Naive thymus-derived CD4-positive, alpha-beta T cell (primary cell): ENCODE data around the gene ARFGEF3. TPM values are rescaled to one million over a fixed set of nuclear protein-coding genes. Genes with fewer than 3 reads are reported as not detected.

Source experiments
- ATAC-seq: fragments of 150-1000 bp; cut with Tn5 transposase; 2 replicates; pipeline ENCODE4 v1.10.0; 2021; ENCODE audit warnings: mild to moderate bottlenecking, moderate library complexity
- CTCF ChIA-PET: fragments of 350-600 bp; sonication (Branson Sonifier 250); formaldehyde crosslinking; loops from one replicate; lab custom pipeline; 2021; ENCODE audit warnings: antibody characterized with exemption; lab: Charles Lee
- POLR2A ChIA-PET: fragments of 350-600 bp; sonication (Branson Sonifier 250); formaldehyde crosslinking; loops from one replicate; lab custom pipeline; 2021; ENCODE audit warnings: antibody characterized with exemption, inconsistent platforms; lab: Charles Lee
- DNase-seq, 9 donors: peaks; one replicate each; pipeline versions ENCODE4 v3.0.0 to v3.0.0-alpha.2; 2020 to 2022; ENCODE audit warnings: mixed read lengths in 1 of 9
- H3K27ac ChIP-seq: one replicate; pipeline ENCODE4 v1.7.0; 2013; ENCODE audit warnings: mild to moderate bottlenecking, low read depth, low read length, moderate library complexity
- H3K27me3 ChIP-seq, 2 donors: one replicate each; pipeline ENCODE4 v1.7.0; 2013; ENCODE audit warnings: low read length in 2 of 2, mild to moderate bottlenecking in 2 of 2, moderate library complexity in 2 of 2; ENCODE audit not compliant: control insufficient read depth in 2 of 2, insufficient read depth in 2 of 2
- H3K36me3 ChIP-seq, 3 experiments: 1 replicate in 2 of 3; 2 replicates in 1 of 3; pipeline ENCODE4 v1.7.0; 2013; ENCODE audit warnings: low read length in 3 of 3, mild to moderate bottlenecking in 3 of 3, moderate library complexity in 1 of 3; ENCODE audit not compliant: insufficient read depth in 3 of 3, control insufficient read depth in 2 of 3
- H3K4me1 ChIP-seq, 2 donors: one replicate each; pipeline ENCODE4 v1.7.0; 2013; ENCODE audit warnings: low read length in 2 of 2, mild to moderate bottlenecking in 2 of 2, moderate library complexity in 1 of 2; ENCODE audit not compliant: control insufficient read depth in 2 of 2, insufficient read depth in 2 of 2
- H3K4me3 ChIP-seq: 2 replicates; pipeline ENCODE4 v1.7.0; 2013; ENCODE audit warnings: mild to moderate bottlenecking, low read length
- H3K9me3 ChIP-seq, 3 experiments: 1 replicate in 2 of 3; 2 replicates in 1 of 3; pipeline ENCODE4 v1.7.0; 2013; ENCODE audit warnings: low read length in 3 of 3; ENCODE audit not compliant: control insufficient read depth in 2 of 3
- H3K27ac Mint-ChIP-seq, 9 donors: one replicate each; pipeline ENCODE4 v1.8.0; 2020 to 2022; ENCODE audit warnings: mixed read lengths in 9 of 9, mild to moderate bottlenecking in 8 of 9, moderate library complexity in 5 of 9, inconsistent platforms in 2 of 9
- H3K27me3 Mint-ChIP-seq, 5 donors: one replicate each; pipeline ENCODE4 v1.8.0; 2021 to 2022; ENCODE audit warnings: mixed read lengths in 5 of 5, mild to moderate bottlenecking in 1 of 5
- H3K36me3 Mint-ChIP-seq, 5 donors: one replicate each; pipeline ENCODE4 v1.8.0; 2020 to 2022; ENCODE audit warnings: mixed read lengths in 5 of 5, mild to moderate bottlenecking in 3 of 5, inconsistent platforms in 1 of 5
- H3K4me1 Mint-ChIP-seq, 7 donors: one replicate each; pipeline ENCODE4 v1.8.0; 2020 to 2022; ENCODE audit warnings: mixed read lengths in 7 of 7, mild to moderate bottlenecking in 3 of 7, inconsistent platforms in 1 of 7
- H3K4me3 Mint-ChIP-seq, 10 donors: one replicate each; pipeline ENCODE4 v1.8.0; 2020 to 2022; ENCODE audit warnings: mild to moderate bottlenecking in 10 of 10, mixed read lengths in 10 of 10, moderate library complexity in 6 of 10, inconsistent platforms in 2 of 10
- H3K9me3 Mint-ChIP-seq, 11 donors: one replicate each; pipeline ENCODE4 v1.8.0; 2020 to 2022; ENCODE audit warnings: mixed read lengths in 11 of 11, mild to moderate bottlenecking in 4 of 11, inconsistent platforms in 1 of 11, moderate library complexity in 1 of 11
- intact Hi-C, 2 donors: fragments of 100-400 bp; cut with micrococcal nuclease; formaldehyde crosslinking; loops; one replicate each; pipeline ENCODE4 v1.15.1; 2023
- polyA plus RNA-seq, 2 donors: library from polyadenylated mRNA; unstranded; fragments of 300-500 nt; fragmentation: Illumina TruSeq; gene quantifications; one replicate each; pipeline ENCODE4 v1.2.3, GENCODE V29; 2021
- total RNA-seq, 6 experiments: library from RNA in 5 of 6; stranded (reverse) in 5 of 6; gene quantifications; 1 replicate in 5 of 6; 2 replicates in 1 of 6; pipeline ENCODE4 v1.2.3 and lab custom pipeline; 2021 to 2026

ARFGEF3 gene
- total and polyA plus RNA-seq, 7 experiments from 2014 or later: 0.02 to 0.15 (median 0.03) TPM; not detected in 4

- no peaks in the 10 kb centered on the region for H3K36me3 ChIP-seq
- intact Hi-C loops: no loop called here
- Mint-ChIP-seq H3K27me3 (peaks cover 0 to 25% (median 12%) of the 10 kb centered on the region in 5 donors), H3K36me3 (no peaks in the 10 kb centered on the region), H3K4me1 (no peaks in the 10 kb centered on the region), H3K9me3 (no peaks in the 10 kb centered on the region), H3K27ac (no peak overlapping the region), H3K4me3 (no peak overlapping the region)
- no peaks in the 10 kb centered on the region for H3K9me3 ChIP-seq
- no peaks in the 10 kb centered on the region for H3K4me1 ChIP-seq
- H3K27me3 ChIP-seq: no peaks in the 10 kb centered on the region
- ChIA-PET POLR2A (no interaction called here), CTCF (no interaction called here)
- no peak for ATAC-seq
- H3K4me3 ChIP-seq: no peak overlapping the region
- H3K27ac ChIP-seq: no peak overlapping the region
- no peak for DNase-seq
Measured at GRCh38 chr6:138337076-138337475, 175.3 kb downstream of the ARFGEF3 start.

- CTCF ChIA-PET: no interaction called here
- Histone ChIP-seq H3K4me1 (no peaks in the 10 kb centered on the region), H3K27me3 (no peaks in the 10 kb centered on the region), H3K36me3 (no peaks in the 10 kb centered on the region), H3K4me3 (no peak overlapping the region), H3K9me3 (no peaks in the 10 kb centered on the region), H3K27ac (no peak overlapping the region)
- Mint-ChIP-seq H3K36me3 (no peaks in the 10 kb centered on the region), H3K27ac (no peak overlapping the region), H3K9me3 (no peaks in the 10 kb centered on the region), H3K4me1 (no peaks in the 10 kb centered on the region), H3K27me3 (peaks cover 0 to 25% (median 22%) of the 10 kb centered on the region in 5 donors), H3K4me3 (no peak overlapping the region)
- POLR2A ChIA-PET: no interaction called here
- no peak for DNase-seq
- ATAC-seq: no peak
- intact Hi-C loops: no loop called here
Measured at GRCh38 chr6:138339024-138339423, 177.3 kb downstream of the ARFGEF3 start.

GRCh38 chr6:138341176-138341575 is 179.4 kb downstream of the ARFGEF3 start:
- Histone ChIP-seq H3K4me1 (no peaks in the 10 kb centered on the region), H3K9me3 (no peaks in the 10 kb centered on the region), H3K36me3 (no peaks in the 10 kb centered on the region), H3K27ac (no peak overlapping the region), H3K27me3 (no peaks in the 10 kb centered on the region), H3K4me3 (no peak overlapping the region)
- intact Hi-C loops: no loop called here
- ATAC-seq: no peak
- Mint-ChIP-seq H3K36me3 (no peaks in the 10 kb centered on the region), H3K27ac (no peak overlapping the region), H3K9me3 (no peaks in the 10 kb centered on the region), H3K4me1 (no peaks in the 10 kb centered on the region), H3K4me3 (no peak overlapping the region), H3K27me3 (peaks cover 0 to 23% (median 21%) of the 10 kb centered on the region in 5 donors)
- ChIA-PET CTCF (no interaction called here), POLR2A (no interaction called here)
- DNase-seq: no peak

GRCh38 chr6:138343112-138343511 is 181.4 kb downstream of the ARFGEF3 start:
- ATAC-seq (no peak), DNase-seq (no peak)
- Histone ChIP-seq H3K4me3 (no peak overlapping the region), H3K4me1 (no peaks in the 10 kb centered on the region), H3K27me3 (peaks cover 0 to 3% of the 10 kb centered on the region in 2 donors), H3K9me3 (no peaks in the 10 kb centered on the region), H3K27ac (no peak overlapping the region), H3K36me3 (no peaks in the 10 kb centered on the region)
- Mint-ChIP-seq H3K4me3 (no peak overlapping the region), H3K9me3 (no peaks in the 10 kb centered on the region), H3K27me3 (peaks cover 5 to 31% (median 22%) of the 10 kb centered on the region in 5 donors), H3K4me1 (no peaks in the 10 kb centered on the region), H3K36me3 (no peaks in the 10 kb centered on the region), H3K27ac (no peak overlapping the region)
- CTCF ChIA-PET: no interaction called here
- POLR2A ChIA-PET: no interaction called here
- intact Hi-C loops: no loop called here

GRCh38 chr6:138345565-138346285 is 184.0 kb downstream of the ARFGEF3 start:
- Mint-ChIP-seq H3K4me1 (no peaks in the 10 kb centered on the region), H3K4me3 (no peak overlapping the region), H3K27me3 (peaks cover 6 to 40% (median 21%) of the 10 kb centered on the region in 5 donors), H3K9me3 (no peaks in the 10 kb centered on the region), H3K27ac (no peak overlapping the region), H3K36me3 (no peaks in the 10 kb centered on the region)
- ChIA-PET CTCF (interaction anchor here (0.6 kb wide), 1 partner anchor 83 kb away, joined by 4 read pairs; no protein-coding TSS in a partner anchor), POLR2A (no interaction called here)
- no peak overlapping the region for H3K27ac ChIP-seq
- ATAC-seq: no peak
- peaks cover 0 to 3% of the 10 kb centered on the region in 2 donors for H3K27me3 ChIP-seq
- DNase-seq: no peak
- no peaks in the 10 kb centered on the region for H3K36me3 ChIP-seq
- H3K4me3 ChIP-seq: no peak overlapping the region
- H3K9me3 ChIP-seq: no peaks in the 10 kb centered on the region
- intact Hi-C loops: no loop called here
- H3K4me1 ChIP-seq: no peaks in the 10 kb centered on the region

- no peak for DNase-seq
- peaks cover 6 to 35% (median 17%) of the 10 kb centered on the region in 5 donors for H3K27me3 Mint-ChIP-seq
- no peaks in the 10 kb centered on the region for H3K36me3 ChIP-seq
- H3K27me3 ChIP-seq: peaks cover 0 to 3% of the 10 kb centered on the region in 2 donors
- no peaks in the 10 kb centered on the region for H3K4me1 Mint-ChIP-seq
- no peaks in the 10 kb centered on the region for H3K9me3 Mint-ChIP-seq
- CTCF ChIA-PET: interaction anchor here (0.6 kb wide), 1 partner anchor 82 kb away, joined by 4 read pairs; no protein-coding TSS in a partner anchor
- no peak overlapping the region for H3K4me3 ChIP-seq
- H3K27ac ChIP-seq: no peak overlapping the region
- intact Hi-C loops: no loop called here
- H3K9me3 ChIP-seq: no peaks in the 10 kb centered on the region
- ATAC-seq: no peak
- POLR2A ChIA-PET: no interaction called here
- no peak overlapping the region for H3K4me3 Mint-ChIP-seq
- H3K36me3 Mint-ChIP-seq: no peaks in the 10 kb centered on the region
- no peaks in the 10 kb centered on the region for H3K4me1 ChIP-seq
- H3K27ac Mint-ChIP-seq: no peak overlapping the region
Measured at GRCh38 chr6:138346302-138347195, 184.8 kb downstream of the ARFGEF3 start.
